ENCODE measurements around the gene GPR82.
"Not testable (repeated sequence)": the region's sequence is repeated elsewhere in the genome, so short reads cannot be mapped to it uniquely, and the experiment has no call there.

The GPR82 gene

GRCh38 chrX:41723826-41724225 lies at the start of gene GPR82:
TSS of gene GPR82 (plus strand) at chrX:41724181. CDS start at chrX:41727027, 2,846 bp downstream.
- no peak for TF ChIP-seq CTCF (IDR thresholded peaks at IDR 0.05; ENCODE audit: low read depth, low read length)
- DNase-seq (ENCODE audit: extremely low read depth, low read depth) = no peak

- not testable (repeated sequence) for DNase-seq (ENCODE audit: extremely low read depth, low read depth)
These were observed 47.6 kb upstream of the GPR82 start for GRCh38 chrX:41676361-41676760.

- TF ChIP-seq CTCF (IDR thresholded peaks at IDR 0.05; ENCODE audit: low read depth, low read length) = no peak
- no peak for DNase-seq (ENCODE audit: extremely low read depth, low read depth)
These were observed 46.6 kb upstream of the GPR82 start for GRCh38 chrX:41677183-41678060.

GRCh38 chrX:41684138-41684537 lies 39.8 kb upstream of the GPR82 start:
- TF ChIP-seq CTCF (IDR thresholded peaks at IDR 0.05; ENCODE audit: low read depth, low read length) = no peak
- DNase-seq (ENCODE audit: extremely low read depth, low read depth) = no peak

GRCh38 chrX:41684940-41685339 lies 39.0 kb upstream of the GPR82 start:
- no peak for TF ChIP-seq CTCF (IDR thresholded peaks at IDR 0.05; ENCODE audit: low read depth, low read length)
- DNase-seq (ENCODE audit: extremely low read depth, low read depth) = no peak

- no peak for TF ChIP-seq CTCF (IDR thresholded peaks at IDR 0.05; ENCODE audit: low read depth, low read length)
- DNase-seq (ENCODE audit: extremely low read depth, low read depth) = no peak
These were observed 37.2 kb upstream of the GPR82 start for GRCh38 chrX:41686788-41687187.

- no peak for DNase-seq (ENCODE audit: extremely low read depth, low read depth)
- no peak for TF ChIP-seq CTCF (IDR thresholded peaks at IDR 0.05; ENCODE audit: low read depth, low read length)
These were observed 35.8 kb upstream of the GPR82 start for GRCh38 chrX:41688156-41688555.

- no peak for DNase-seq (ENCODE audit: extremely low read depth, low read depth)
- no peak for TF ChIP-seq CTCF (IDR thresholded peaks at IDR 0.05; ENCODE audit: low read depth, low read length)
These were observed 35.1 kb upstream of the GPR82 start, which contains the start of gene GPR34 for GRCh38 chrX:41688835-41689234. TSS of gene GPR34 (plus strand) at chrX:41688973. CDS start at chrX:41695634, 6,661 bp downstream.
